HG03135 (cell line): ENCODE results near the gene CACNG5.
"Not testable (repeated sequence)": the region's sequence is repeated elsewhere in the genome, so short reads cannot be mapped to it uniquely, and the experiment has no call there.

ENCODE experiments used
- ATAC-seq: cut with Tn5 transposase; IDR thresholded peaks from one replicate; pipeline ENCODE4 v1.9.1; 2021; ENCODE audit warnings: mild to moderate bottlenecking, moderate library complexity; ENCODE audit not compliant: unreplicated experiment

Gene CACNG5

DNA sequence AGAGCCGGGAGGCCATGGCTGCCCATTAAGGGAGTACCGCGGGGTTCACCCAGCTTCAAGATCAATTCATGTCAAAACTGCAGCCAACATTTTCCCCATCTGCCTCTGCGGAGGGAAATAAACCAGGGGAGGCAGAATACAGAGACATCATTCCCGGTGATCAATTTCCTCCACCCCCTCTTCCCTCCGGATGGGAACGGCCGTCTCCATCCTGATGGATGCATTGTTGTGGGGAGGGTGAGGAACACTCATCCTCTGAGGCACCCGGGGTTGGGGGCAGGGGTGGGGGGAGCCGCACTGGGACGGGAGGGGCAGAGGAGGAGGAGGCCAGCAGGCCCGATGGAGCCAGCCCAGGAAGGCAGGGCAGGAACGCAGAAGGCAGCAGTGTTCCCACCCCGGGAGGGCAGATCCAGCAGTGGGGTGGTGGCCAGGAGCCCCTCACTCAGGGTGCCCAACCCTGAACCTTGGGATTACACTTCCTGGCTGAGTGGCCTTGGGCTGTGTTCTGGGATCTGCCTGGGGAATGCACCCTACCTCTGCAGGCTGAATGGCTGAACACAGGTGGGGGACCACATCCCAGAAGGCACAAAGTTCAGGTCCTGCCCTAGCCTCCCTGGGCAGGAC lies 14.2 kb downstream of the CACNG5 start:
- ATAC-seq, result no peak

DNA sequence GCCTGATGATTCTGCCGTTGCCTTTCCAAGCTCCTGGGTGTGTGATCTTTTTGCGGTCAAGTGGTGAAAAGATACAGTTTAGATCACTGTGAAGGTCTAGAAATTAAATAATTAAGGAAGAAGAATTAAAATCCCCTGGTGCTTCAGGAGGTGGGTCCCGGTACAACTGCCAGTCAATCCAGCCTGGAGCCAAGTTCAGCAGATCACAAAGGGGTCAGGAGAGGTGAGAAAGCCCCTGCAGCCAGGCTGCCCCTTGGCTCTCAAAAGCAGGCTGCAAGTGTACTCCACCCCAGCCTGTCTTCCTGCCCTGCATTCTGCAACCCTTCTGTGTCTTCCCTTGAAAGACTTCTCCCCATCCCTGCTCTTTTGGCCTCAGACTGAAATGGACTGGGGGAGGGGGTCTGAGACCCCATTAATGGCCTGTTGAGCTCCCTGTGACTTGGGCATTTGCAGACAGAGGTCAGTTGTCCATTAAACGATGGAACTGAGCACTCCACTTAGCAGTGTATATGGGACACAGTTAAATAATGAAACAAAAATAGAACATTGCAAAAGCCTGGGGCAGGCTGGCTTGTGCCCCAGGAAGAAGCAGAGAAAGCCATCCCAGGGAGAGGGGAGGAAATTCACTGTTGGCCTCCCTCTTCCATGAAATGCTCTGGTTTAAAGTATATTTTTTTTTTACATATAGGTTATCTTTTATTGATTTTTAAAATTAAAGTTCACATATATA lies 15.1 kb downstream of the CACNG5 start:
- no peak for ATAC-seq

DNA sequence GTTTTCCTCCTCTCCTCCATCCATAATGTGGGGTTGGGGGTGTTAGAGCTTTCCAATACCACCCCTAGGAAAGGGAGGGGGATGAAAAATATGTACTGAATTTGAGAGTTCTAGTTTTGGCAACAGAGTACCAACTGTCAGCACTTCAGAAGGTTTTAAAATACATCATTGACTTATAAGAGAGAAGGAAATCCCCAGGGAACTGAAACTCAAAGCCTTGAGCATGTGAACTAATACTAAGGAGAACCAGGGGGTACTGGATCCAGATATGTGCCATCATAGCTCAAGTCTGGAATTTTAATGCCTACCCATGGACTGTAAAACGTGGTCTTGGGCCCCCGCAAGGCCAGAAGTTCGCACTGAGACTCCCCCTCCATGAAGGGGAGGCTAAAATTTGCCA lies 15.8 kb downstream of the CACNG5 start:
- ATAC-seq, result no peak

DNA sequence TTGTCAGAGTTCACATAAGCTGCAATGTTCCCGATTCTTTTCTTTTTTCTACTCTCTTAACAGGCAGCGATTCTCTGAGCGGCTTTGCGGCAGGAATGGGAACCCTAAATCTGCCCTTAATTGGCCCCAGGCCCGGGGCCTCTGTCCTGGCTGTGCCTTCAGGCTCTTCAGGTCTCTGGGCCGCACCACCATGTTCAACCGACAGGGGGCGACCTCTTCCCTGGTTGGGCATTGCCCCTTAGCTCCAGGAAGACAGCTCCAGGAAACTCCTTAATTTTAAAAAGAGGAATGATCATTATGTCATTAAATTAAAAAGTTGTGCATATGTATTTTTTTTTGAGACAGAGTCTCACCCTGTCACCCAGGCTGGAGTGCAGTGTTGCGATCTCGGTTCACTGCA lies 20.3 kb downstream of the CACNG5 start:
- no peak for ATAC-seq

DNA sequence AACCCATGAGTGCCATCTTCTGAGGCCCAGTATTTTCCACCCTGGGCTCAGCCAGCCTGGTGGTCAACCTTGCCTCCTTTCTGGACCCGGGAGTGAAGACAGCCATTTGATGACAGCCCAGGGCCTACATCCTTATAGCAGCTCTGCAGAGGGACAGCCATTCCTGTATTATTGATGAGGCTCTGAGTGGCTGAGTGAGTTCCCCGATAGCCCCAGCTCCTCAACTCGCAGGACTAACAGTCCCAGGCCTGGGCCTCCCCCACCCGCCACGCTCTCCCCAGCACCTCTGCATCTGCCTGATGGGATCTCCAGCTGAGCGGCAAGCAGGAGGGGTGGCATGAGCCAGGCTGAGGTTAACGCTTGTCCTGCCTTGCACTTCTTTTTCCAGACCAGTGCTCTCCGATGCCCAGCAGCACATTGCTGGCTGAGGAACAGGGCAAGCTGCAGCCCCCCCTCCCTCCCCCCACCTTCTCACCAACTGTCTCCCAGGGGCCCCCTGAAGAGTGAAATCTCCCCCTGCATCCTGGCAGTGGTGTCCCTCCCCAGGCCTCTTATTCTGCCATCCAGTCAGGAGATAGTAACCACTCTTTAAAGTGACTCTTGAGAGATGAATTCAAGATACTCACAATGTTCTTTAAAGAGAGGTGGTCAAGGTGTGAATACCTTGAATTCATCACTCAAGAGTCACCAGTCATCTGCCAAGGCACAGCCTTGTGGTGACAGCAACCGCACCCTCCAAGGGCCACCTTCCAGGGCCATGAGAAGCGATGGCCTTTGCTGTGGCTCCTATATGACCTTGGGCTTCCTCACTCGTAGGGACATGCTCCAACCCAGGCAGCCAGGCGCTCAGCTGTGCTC lies 23.5 kb downstream of the CACNG5 start:
- ATAC-seq, result no peak

DNA sequence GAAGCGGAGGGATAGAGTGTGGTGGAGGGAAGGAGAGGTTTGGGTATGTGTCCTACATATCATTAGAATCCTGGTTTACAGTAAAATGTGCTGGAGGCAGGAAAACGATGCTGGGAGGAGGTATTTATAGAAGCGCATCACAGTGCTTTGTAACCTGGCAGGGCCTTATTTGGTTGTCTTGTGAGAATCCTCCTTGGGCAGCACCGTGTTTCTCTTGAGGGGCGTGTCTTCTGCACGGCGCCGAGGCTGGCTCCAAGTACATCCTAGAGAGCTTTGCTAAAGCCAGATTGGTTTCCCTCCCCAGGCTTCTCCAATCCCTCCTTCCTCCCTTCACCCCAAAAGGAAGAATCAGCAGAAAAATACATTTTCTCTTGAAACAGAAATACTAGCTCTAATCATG lies 24.4 kb downstream of the CACNG5 start:
- ATAC-seq, result no peak

DNA sequence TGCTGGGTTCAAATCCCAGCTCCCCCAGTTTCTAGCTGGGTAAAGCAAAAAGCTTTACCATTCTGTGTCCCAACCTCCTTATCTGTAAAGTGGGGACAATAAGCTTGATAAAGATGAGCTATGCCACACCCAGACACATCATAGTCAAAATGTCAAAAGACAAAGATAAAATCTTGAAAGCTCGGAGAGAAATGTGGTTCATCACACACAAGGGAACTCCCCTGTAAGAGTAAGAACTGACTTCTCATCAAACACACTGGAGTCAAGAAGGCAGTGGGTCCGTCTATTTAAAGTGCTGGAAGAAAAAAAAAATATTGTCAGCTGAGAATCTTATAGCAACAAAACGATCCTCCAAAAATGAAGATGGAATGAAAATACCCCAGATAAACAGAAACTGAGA lies 25.3 kb downstream of the CACNG5 start:
- no peak for ATAC-seq

DNA sequence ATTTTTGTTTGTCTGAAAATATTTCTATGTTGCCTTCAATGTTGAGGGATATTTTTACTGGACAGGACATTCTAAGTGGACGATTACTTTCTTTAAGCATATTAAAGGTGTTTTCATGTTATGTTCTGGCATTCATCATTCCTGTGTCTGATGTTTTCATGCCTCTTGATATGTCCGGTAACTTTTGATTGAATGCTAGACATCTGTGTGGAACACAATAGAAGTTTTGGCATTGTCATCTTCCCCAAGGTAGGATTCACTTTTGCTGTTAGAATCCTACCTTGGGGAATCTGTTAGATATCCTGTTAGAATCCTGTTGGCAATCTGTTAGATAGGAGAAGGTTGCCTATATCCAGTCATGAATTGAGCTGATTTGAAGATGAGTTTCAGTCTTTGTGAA lies 28.9 kb downstream of the CACNG5 start:
- ATAC-seq, result no peak

DNA sequence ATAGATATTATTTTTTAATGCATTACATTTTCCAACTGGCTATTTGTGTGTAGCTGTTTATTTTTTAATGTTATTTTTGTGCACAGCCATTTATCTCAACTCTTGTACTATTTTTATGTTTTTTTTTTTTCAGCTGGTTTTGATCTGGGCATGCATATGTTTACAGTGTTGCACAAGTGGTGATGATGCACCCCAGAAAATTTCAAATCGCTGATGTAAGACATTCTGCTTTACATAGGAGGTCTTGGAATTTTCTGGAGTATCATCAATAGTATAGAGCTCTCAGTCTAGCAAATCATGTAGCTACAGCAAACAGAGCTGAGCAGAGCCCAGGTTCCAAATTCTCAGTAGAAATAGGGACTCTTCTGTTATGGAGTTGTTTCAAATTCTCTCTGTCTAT lies 30.2 kb downstream of the CACNG5 start:
- no peak for ATAC-seq

DNA sequence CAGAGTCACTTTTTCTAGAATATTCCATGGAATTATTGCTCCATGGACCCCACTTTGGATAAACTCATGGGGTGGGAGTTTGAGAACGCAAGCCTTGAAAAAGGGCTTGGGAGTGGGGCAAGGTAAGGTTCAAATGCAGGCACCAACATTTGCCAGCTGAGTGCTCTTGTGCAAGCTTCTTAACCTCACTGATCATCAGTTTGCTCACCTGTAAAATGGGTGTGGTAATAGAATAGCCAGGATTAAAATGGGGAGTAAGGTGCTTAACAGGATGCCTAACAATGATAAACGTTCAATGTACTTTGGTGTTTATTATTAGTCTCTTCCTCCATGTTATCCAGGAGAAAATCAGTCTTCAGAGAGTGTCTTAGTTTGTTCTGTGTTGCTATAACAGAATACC lies 39.0 kb downstream of the CACNG5 start:
- no peak for ATAC-seq

DNA sequence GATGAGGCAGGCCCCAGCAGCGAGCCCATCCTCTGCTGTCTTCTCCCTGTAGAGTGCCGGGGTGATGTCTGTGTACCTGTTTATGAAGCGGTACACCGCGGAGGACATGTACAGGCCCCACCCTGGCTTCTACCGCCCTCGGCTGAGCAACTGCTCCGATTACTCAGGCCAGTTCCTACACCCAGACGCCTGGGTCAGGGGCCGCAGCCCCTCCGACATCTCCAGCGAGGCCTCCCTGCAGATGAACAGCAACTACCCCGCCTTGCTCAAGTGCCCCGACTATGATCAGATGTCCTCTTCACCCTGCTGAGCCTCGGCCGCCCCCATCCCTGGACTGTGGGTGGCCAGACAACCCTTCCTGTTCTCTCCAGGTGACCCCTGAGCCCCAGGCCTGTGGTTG lies 50.0 kb downstream of the CACNG5 start:
- no peak for ATAC-seq

DNA sequence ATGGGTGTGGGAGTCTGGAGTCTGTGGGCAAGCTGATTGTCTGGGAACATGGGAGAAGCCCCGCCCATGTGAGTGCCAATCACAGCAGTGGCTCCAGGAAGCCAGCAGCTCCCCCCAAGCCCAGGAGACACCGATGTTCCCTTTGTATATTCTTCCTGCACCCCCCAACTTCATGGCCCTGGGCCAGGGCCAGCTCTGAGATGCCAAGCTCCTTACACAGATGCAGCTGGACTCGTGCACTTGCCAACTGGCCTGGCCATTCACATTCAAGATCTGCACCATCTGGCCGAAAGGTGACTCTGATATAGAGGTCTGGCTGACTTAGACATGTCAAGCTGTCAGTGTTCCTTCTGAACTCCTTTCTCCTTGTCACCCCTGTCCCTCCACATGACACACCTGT lies 50.5 kb downstream of the CACNG5 start:
- no peak for ATAC-seq

DNA sequence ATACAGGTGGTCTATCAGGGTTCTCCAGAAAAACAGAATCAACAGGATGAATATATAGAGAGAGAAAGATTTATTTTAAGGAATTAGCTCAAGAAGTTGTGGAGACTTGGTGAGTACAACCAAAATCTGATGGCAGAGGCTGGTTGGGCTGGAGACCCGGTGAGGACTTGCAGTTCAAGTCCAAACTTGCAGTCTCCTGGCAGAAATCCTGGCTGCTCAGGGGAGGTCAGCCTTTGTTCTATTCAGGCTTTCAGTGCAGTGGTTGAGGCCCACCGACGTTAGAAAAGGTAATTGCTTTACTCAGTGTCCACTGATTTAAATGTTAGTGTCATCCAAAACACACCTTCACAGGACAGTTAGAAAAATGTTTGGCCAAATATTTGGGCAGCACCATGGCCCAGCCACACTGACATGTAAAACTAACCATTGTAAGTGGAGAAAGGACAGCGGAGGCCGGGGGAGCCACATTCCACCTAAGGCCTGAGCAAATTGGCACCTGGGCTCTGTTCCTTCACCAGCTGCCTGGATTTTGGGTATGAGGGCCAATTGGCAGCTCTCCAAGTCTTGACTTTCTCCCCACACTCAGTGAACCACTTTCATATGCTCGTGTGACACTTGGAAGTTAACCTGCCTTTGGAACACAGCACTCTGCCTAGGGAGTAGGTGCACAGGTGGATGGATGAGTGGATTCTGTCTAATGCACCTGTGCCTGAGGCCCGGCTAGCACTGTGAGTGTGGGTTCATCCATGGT lies 54.7 kb downstream of the CACNG5 start:
- ATAC-seq, result no peak

DNA sequence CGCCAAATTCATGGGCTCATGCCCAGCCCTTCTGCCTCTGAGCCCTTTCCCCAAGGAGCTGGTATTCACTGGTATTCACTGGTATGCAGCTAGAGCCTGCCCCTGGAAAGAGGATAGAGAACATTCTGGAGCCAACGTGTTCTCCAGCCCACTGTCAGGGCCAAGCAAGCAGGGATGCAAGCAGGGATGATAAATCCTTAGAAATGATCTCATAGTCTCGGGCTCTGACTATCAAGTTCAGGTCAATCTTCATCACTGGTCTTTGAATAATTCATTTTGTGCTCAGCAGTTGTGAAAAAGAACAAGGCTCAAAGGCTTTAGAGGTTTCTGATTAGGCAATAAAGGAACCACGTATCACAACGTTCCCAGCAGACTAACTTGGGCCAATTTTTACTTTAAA lies 57.3 kb downstream of the CACNG5 start:
- ATAC-seq, result no peak

DNA sequence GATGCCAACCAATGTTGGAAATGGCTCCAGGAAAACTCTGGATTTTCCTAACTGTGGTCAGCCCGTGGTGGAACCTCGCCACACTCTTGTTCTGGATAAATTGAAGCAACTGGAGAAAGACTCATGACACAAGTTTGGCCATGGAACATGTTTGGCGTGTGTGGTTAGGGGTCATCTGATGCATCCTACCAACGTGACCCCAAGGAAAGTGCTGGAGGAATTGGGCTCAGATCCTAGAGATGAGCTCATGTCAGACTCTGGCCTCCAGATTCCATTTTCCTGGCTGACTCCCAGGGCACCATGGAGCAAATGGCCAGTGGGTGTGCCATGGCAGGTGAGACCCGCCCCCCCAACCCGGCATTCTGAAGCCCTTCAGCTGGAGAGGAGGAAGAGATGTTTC lies 58.5 kb downstream of the CACNG5 start:
- ATAC-seq, result no peak

DNA sequence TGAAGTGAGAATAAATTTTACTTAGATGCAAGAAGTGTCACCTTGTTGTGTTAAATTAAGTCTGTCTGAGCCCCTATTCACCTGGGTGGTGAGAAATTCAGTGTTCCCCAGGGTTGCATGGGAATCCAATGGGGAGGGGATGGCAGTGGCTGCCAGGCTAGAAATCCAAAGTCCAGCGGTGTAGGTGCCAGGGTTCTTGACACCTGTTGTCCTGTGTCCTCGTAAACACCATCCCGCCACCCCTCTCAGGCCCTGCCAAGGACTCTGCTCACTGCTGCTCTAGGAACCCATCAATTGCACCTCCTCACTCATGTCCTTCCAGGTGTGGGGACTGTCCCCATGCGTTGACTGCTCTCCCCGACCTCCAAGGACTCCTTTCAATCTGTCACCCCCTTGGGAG lies 58.9 kb downstream of the CACNG5 start:
- no peak for ATAC-seq

DNA sequence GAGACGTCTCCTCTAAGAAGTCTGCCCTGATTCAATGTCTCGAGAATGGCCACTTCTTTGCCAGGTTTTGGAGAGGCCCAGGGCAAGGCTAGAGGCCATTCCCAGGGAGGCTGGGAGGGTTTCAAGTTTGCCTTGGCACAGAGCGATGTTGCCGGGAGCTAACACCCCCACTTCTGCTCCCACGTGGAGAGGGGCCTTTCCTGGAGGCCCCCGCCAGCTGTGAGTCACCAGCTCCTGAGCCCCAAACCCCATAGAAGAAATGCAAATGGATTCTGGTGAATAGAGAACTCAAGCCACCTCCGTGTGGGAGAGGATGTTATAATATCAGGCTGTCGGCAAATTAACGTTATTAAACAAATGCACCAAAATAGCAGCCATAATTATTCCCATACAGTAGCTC lies 62.2 kb downstream of the CACNG5 start:
- no peak for ATAC-seq

DNA sequence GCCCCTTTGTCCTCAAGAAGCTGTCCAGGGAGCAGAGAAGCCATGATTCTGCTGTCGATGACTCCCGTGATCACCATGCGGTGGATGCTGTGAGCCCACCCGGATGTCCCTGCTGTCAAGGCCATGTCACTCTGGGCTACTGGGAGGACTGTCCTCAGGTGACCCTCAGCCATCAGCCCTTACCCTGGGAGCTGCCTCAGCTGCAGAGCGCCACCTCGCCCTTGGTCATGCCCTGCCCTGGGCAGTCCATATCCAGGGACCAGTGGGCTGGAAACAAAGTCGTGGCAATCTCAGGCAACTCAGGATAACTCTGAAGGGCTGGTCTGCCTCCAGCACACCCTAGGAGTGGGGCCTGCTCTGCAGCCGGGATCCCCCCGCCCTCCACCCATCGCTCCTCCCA lies 63.6 kb downstream of the CACNG5 start:
- ATAC-seq, result no peak

DNA sequence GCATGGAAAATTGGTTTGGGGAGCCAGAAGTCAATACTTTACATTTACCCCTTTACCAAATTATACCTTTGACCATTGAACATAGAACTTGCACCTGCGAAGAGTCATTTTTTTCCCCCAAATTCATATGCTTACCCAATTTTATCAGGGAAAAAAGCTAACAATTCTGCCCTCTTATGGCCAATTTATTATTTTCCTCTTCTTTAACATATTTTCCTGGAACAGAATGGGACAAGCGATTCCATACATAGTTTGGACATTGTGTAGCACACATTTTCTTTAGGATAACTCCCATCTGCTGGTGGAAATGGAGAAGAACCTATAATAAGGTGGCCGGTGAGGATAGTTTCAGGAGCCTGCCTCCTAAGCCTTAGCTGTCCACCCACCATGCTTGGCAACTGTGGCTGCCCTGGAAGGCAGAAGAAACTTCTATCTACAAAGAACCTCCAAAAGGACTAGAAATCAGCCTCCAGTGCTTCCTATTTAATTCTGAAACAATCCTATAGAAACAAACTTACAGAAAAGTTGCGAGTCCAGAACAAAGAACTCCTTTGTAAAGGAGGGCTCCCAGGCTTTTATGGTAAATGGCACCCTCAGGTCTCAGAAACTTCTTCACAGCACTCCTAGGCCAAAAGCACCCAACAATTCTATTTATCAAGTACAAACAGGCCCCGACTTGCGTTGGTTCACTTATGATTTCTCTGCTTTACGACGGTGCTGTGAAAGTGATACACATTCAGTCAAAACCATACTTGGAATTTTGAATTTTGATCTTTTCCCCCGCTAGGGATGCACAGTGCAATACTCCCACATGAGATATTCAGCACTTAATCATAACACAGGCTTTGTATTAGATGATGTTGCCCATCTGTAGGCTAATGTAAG lies 65.5 kb downstream of the CACNG5 start:
- no peak for ATAC-seq

DNA sequence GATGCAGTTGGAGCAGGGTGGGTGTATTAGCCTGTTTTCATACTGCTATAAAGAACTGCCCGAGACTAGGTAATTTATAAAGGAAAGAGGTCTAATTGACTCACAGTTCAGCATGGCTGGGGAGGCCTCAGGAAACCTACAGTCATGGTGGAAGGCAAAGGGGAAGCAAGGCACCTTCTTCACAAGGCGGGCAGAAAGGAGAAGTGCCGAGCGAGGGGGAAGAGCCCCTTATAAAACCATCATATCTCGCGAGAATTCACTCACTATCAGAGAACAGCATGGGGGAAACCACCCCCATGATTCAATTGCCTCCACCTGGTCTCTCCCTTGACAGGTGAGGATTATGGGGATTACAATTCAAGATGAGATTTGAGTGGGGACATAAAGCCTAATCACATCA lies 68.4 kb downstream of the CACNG5 start:
- not testable (repeated sequence) for ATAC-seq
